Activated T-helper 1 cell treated with anti-CD3 and anti-CD28 coated beads, Interleukin-12 subunit alpha, Interleukin-12 subunit beta, Interleukin-2, Interleukin-4 antibody, amounts not matched to agents 30 ng/mL and 10 ng/mL and 1 ng/mL, durations not matched to agents 14 hours and 24 hours and 36 hours (primary cell): ENCODE measurements around the gene PLTP. TPM values are rescaled to one million over a fixed set of nuclear protein-coding genes. Genes with fewer than 3 reads are reported as not detected.

Experiments
- total RNA-seq: library from RNA; stranded (reverse); gene quantifications from 2 replicates; pipeline ENCODE4 v1.2.3, GENCODE V29; 2022

Gene PLTP
- total RNA-seq, 1 donor from 2014 or later = 1.9 TPM

Other genes starting within 250 kb of the PLTP start
- gene WFDC11, start 241.9 kb downstream of the PLTP start, total RNA-seq = not detected in 2 replicates
- gene WFDC13, start 210.1 kb downstream of the PLTP start, total RNA-seq = not detected in 2 replicates
- gene WFDC10B, start 207.1 kb downstream of the PLTP start, total RNA-seq = not detected in 2 replicates
- gene SPINT4, start 189.8 kb downstream of the PLTP start, total RNA-seq = not detected in 2 replicates
- gene WFDC3, start 120.3 kb downstream of the PLTP start, total RNA-seq = not detected in 2 replicates
- 35.6 and 40.1 TPM in 2 replicates for gene DNTTIP1, start 120.2 kb downstream of the PLTP start, total RNA-seq
- 114 and 118 TPM in 2 replicates for gene UBE2C, start 99.5 kb downstream of the PLTP start, total RNA-seq
- gene TNNC2, start 84.8 kb downstream of the PLTP start, total RNA-seq = not detected in 2 replicates
- 0.75 and 1.1 TPM in 2 replicates for gene SNX21, start 78.4 kb downstream of the PLTP start, total RNA-seq
- 26.5 and 27.2 TPM in 2 replicates for gene ACOT8, start 54.8 kb downstream of the PLTP start, total RNA-seq
- 5.8 and 6.2 TPM in 2 replicates for gene ZSWIM3, start 54.5 kb downstream of the PLTP start, total RNA-seq
- gene ZSWIM1, start 30.9 kb downstream of the PLTP start, total RNA-seq = 7.5 and 7.8 TPM in 2 replicates
- 0.59 and 1.1 TPM in 2 replicates for gene SPATA25, start 24.5 kb downstream of the PLTP start, total RNA-seq
- 1.9 and 3.4 TPM in 2 replicates for gene NEURL2, start 20.9 kb downstream of the PLTP start, total RNA-seq
- 43.0 and 46.9 TPM in 2 replicates for gene CTSA, start 20.8 kb downstream of the PLTP start, total RNA-seq
- 27.9 and 28.5 TPM in 2 replicates for gene PCIF1, start 22.5 kb upstream of the PLTP start, total RNA-seq
- 38.3 and 40.9 TPM in 2 replicates for gene ZNF335, start 60.0 kb upstream of the PLTP start, total RNA-seq
- 0.08 TPM in 1 of 2 replicates, not detected in the other for gene MMP9, start 96.8 kb upstream of the PLTP start, total RNA-seq
- gene SLC12A5, start 117.1 kb upstream of the PLTP start, total RNA-seq = 0.42 TPM in 1 of 2 replicates, not detected in the other
- 30.4 and 32.9 TPM in 2 replicates for gene NCOA5, start 177.8 kb upstream of the PLTP start, total RNA-seq
- gene CD40, start 206.2 kb upstream of the PLTP start, total RNA-seq = 2.0 TPM in 2 replicates